LNCAP (cell line): ENCODE results near the gene BHLHE40.

Experiments used
- TF ChIP-seq, protein P1 (sequence below): fragments of 450-650 bp; IDR thresholded peaks from 2 replicates; pipeline ENCODE4 v1.5.1; 2017; ENCODE audit warnings: mild to moderate bottlenecking

The BHLHE40 gene

DNA sequence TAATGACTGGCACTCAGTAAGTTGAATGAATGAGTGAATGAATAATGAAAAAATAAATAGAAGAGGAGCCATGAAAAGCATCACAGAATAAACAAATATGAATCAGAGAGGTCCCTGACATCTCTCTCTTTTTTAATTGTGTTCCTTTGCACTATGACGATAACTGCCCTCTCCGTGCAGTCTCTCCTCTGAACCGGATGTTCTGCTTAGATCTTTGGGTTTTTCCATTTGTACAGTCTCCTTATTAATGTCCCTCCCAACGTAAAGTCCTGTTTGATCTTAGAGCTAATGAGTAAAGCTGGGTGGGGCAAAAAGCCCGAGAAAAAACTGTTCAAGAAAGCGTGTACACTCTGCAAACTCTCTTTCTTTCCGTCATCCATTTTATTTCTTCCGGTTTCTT lies 28.3 kb upstream of the BHLHE40 start:
- TF ChIP-seq, protein P1, sequence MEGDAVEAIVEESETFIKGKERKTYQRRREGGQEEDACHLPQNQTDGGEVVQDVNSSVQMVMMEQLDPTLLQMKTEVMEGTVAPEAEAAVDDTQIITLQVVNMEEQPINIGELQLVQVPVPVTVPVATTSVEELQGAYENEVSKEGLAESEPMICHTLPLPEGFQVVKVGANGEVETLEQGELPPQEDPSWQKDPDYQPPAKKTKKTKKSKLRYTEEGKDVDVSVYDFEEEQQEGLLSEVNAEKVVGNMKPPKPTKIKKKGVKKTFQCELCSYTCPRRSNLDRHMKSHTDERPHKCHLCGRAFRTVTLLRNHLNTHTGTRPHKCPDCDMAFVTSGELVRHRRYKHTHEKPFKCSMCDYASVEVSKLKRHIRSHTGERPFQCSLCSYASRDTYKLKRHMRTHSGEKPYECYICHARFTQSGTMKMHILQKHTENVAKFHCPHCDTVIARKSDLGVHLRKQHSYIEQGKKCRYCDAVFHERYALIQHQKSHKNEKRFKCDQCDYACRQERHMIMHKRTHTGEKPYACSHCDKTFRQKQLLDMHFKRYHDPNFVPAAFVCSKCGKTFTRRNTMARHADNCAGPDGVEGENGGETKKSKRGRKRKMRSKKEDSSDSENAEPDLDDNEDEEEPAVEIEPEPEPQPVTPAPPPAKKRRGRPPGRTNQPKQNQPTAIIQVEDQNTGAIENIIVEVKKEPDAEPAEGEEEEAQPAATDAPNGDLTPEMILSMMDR, result no peak

DNA sequence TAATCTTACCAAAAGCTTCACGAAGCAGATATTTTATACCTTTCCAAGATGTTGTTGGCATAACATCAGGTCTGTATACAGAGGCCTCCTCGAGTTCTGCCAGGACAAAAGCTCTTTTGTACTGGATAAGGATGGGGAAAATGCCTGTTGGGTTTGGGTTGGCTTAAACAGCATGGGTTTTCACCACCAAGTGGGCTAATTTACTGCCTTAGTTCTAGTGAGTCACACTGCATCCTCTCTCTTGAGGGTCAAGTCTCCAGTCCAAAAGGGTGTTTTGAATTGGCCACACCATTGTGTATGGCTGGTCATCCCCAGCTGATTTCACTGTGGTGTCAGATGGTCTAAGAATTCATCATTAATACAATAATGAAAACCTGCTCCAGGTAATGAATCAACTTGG lies 26.1 kb upstream of the BHLHE40 start:
- TF ChIP-seq, protein P1, result no peak

DNA sequence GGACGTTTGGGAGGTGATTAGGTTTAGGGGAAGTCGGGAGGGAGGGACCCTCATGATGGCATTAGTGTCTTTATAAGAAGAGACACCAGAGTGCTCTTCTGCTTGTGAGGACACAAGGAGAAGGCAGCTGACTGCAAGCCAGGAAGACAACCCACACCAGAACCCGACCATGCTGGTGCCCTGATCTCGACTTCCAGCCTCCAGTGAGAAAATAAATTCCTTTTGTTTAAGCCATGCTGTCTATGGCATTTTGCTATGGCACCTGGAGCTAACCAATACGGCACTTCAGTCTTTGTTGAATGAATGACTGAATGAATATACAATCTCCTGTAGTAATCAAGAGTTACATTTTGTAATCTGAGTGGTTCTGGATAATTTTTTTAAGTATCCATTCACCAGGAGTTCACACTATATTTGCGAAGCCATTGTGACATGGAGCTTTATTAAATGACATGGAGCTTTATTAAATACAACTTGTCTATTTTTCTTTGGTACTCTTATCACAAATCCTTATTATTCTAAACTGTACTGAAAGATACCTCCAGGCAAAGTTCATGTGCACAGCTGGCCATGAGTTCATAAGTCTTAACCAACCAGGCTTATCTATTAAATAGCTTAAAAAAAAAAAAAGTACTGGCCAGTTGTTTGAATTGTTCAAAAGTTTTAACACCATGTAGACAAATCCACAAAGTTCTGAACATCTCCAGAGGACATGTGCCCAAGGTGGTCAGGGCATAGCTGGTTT lies 24.8 kb upstream of the BHLHE40 start:
- TF ChIP-seq, protein P1, result no peak

DNA sequence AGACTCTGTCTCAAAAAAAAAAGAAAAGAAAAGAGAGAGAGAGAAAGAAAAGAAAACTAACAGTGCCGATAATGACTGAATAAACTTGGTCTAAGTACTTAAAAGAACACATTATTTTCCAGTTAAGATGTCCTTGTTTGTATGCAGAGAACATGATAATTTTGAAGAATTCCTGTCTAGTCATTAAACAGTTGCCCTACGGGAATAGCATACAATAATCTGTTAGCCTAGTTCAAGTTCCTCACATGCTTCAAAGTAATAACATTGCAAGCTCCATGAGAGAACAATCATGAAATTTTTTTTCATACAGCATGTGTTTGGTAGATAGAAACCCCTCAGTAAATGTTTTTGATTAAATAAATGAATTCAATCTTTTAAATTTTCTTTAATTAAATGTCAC lies 23.1 kb upstream of the BHLHE40 start:
- TF ChIP-seq, protein P1, result no peak

DNA sequence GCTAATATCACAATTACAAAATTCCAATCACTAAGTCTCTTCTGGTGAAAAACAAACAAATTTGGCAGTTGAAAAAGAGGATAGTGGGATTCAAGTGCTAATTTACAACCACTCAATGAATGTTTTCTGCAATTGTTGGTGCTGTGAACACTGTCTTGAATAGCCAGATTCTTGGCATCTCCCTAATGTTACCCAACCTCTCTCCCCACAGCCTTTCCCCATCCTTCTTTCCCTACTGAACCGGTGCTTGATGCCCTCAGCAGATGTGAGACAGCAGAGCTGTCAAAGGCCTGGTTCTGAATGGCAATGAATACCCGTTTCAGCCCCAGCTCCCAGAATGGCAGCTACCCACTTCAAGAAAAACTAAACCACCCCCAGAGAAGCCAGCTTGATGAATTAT lies 22.5 kb upstream of the BHLHE40 start:
- TF ChIP-seq, protein P1, result no peak

DNA sequence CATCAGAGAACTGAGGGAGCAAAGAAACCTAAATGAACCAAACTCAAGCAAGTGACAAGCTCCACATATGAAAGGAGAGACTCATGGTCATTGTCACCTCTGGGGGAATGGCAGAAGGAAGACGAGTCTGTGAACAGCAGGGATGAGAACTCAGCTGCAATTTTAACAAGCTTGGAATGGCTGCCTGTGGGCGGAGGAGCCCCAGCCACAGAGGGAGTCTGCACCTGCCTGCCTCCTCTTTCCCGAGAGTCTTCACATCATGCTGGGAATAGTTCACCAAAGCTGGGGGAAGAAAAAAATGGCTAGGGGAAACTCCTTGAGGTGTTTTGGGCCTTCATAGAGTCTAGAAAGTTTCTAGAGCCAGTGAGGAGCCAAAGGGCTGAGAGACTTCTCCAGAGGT lies 21.3 kb upstream of the BHLHE40 start:
- TF ChIP-seq, protein P1, result no peak

DNA sequence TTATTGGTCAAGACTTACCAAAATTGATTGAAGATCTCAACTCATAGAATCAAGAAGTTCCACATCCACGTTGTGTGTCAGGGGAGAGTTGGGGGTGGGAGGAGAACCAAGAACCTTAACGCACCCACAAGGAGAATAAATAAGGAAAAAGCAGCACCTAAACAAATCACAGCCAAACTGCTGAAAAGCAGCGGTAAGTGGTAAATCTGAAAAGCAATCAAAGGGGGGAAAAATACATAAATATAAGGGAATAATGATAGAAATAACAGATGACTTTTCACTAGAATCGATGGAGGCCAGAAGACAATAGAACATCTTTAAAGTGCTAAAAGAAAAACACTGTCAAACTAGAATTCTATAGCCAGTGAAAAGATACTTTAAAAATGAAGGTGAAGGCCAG lies 20.1 kb upstream of the BHLHE40 start:
- TF ChIP-seq, protein P1, result no peak
